ENCODE data around the gene YY1AP1.

GRCh38 chr1:155709391-155709790 is 20.8 kb upstream of the YY1AP1 start:
- TF ChIP-seq POLR2A (IDR thresholded peaks at IDR 0.05) (no peak), CTCF (IDR thresholded peaks at IDR 0.05) (no peak)
